Activated naive CD8-positive, alpha-beta T cell (primary cell): Measurements from ENCODE around the gene PER1.

Experiments
- H3K27ac Mint-ChIP-seq: one replicate; pipeline ENCODE4 v1.8.0; 2021; ENCODE audit warnings: mixed read lengths
- H3K27me3 Mint-ChIP-seq: one replicate; pipeline ENCODE4 v1.8.0; 2021; ENCODE audit warnings: mixed read lengths
- H3K36me3 Mint-ChIP-seq: one replicate; pipeline ENCODE4 v1.8.0; 2021; ENCODE audit warnings: mixed read lengths
- H3K4me1 Mint-ChIP-seq: one replicate; pipeline ENCODE4 v1.8.0; 2021; ENCODE audit warnings: low read depth, mixed read lengths
- H3K4me3 Mint-ChIP-seq: one replicate; pipeline ENCODE4 v1.8.0; 2021; ENCODE audit warnings: mild to moderate bottlenecking, mixed read lengths
- H3K9me3 Mint-ChIP-seq: one replicate; pipeline ENCODE4 v1.8.0; 2021; ENCODE audit warnings: low read depth, mixed read lengths

The PER1 gene, protein sequence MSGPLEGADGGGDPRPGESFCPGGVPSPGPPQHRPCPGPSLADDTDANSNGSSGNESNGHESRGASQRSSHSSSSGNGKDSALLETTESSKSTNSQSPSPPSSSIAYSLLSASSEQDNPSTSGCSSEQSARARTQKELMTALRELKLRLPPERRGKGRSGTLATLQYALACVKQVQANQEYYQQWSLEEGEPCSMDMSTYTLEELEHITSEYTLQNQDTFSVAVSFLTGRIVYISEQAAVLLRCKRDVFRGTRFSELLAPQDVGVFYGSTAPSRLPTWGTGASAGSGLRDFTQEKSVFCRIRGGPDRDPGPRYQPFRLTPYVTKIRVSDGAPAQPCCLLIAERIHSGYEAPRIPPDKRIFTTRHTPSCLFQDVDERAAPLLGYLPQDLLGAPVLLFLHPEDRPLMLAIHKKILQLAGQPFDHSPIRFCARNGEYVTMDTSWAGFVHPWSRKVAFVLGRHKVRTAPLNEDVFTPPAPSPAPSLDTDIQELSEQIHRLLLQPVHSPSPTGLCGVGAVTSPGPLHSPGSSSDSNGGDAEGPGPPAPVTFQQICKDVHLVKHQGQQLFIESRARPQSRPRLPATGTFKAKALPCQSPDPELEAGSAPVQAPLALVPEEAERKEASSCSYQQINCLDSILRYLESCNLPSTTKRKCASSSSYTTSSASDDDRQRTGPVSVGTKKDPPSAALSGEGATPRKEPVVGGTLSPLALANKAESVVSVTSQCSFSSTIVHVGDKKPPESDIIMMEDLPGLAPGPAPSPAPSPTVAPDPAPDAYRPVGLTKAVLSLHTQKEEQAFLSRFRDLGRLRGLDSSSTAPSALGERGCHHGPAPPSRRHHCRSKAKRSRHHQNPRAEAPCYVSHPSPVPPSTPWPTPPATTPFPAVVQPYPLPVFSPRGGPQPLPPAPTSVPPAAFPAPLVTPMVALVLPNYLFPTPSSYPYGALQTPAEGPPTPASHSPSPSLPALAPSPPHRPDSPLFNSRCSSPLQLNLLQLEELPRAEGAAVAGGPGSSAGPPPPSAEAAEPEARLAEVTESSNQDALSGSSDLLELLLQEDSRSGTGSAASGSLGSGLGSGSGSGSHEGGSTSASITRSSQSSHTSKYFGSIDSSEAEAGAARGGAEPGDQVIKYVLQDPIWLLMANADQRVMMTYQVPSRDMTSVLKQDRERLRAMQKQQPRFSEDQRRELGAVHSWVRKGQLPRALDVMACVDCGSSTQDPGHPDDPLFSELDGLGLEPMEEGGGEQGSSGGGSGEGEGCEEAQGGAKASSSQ (N-terminal part only)

DNA sequence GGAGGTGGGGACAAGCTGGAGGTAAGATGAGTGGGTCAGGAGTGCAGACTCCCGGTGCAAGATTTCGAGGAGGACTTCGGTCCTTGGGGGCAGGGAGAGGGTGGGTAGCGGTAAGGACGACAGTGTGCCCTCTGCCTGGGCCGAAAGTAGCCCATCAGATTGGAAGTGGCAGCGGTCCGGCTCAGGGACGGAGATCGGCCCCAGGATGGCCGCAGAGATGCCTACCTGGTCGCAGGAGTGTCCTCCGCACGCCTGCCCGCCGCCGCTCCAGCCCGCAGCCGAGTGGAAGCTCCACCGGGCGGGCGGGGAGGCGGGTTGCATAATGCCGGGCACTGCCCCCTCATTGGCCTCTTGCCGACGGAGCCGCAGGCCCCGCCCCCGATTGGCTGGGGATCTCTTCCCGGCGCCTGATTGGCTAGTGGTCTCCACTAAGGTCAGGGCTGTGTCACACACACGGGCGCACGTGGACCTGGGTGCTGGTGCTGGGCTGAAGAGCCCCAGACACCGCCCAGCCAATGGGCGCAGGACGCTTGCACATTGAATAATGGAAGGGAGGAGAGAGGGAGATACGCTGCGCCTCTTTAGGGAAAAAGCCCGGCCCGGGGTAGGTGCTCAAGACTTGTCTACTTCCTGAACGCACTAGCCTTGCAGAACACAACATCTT is at the start of gene PER1:
Gene PER1, minus strand, starts transcription at position 293 of the 664 bp plus-strand sequence. CDS start 1,698 bp downstream, outside the sequence.
- Mint-ChIP-seq H3K4me1 (peaks cover 13% of the 10 kb centered on the region), H3K36me3 (no peaks in the 10 kb centered on the region), H3K27ac (no peak within 1 kb of the TSS), H3K27me3 (no peaks in the 10 kb centered on the region), H3K9me3 (no peaks in the 10 kb centered on the region), H3K4me3 (peak within 1 kb of the TSS; percentile 94)

DNA sequence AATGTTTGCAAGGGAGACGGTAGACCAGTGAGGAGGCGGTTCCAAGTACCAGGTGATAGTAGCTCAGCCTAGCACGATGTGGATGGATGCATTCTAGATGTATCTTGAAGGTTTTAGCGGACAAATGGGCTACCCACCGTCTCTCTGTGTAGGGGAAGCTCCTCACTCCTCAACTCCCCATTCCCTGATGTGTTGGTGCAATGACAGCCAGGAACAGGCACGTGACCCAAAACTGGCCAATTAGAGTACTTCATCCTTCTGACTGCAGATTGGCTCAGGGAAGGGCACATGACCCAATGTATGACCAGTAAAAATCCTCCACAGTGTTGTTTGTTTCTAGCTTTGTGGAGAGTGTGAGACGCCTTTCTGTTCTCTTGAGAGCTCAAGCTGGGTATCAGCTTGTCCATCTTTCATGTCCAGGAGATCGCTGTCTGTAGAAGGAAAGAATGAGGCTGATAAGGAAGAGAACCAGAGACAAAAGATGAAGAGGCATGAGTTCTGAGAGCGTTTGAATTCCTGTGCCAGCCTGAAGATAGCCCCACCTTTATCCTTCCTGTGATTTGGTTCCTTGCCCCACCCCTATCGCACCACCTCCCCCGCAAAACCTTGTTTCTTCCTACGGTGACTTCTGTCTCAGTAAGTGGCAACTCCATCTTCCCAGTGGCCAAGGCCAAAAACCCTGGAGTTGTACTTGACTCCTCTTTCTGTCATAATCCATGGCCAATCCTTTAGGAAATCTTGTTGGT is 40.0 kb upstream of the PER1 start:
- Mint-ChIP-seq H3K4me3 (no peak overlapping the region), H3K36me3 (no peaks in the 10 kb centered on the region), H3K27ac (no peak overlapping the region), H3K9me3 (no peaks in the 10 kb centered on the region), H3K4me1 (peaks cover 13% of the 10 kb centered on the region), H3K27me3 (no peaks in the 10 kb centered on the region)

DNA sequence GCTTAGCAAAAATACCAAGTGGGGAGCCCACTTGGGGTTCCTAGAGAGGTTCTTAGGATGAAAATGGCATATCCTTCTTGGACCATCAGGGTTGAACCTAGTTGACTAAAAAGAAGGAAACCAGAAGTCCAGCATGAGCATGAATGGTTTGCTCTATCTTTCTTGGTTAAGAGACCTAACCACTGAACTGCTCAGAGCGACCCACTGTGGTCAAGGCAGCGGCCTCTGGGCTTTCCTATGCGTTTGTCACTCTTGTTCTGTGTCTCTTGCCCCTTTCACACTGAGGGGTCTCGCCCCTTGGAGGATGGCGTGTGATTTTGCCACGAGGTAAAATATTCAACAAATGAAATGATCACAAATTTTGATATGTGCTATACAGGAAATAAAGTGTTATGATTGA is 38.3 kb upstream of the PER1 start:
- H3K4me3 Mint-ChIP-seq = no peak overlapping the region
- no peaks in the 10 kb centered on the region for H3K9me3 Mint-ChIP-seq
- no peak overlapping the region for H3K27ac Mint-ChIP-seq
- H3K27me3 Mint-ChIP-seq = no peaks in the 10 kb centered on the region
- H3K4me1 Mint-ChIP-seq = peaks cover 11% of the 10 kb centered on the region
- H3K36me3 Mint-ChIP-seq = no peaks in the 10 kb centered on the region

DNA sequence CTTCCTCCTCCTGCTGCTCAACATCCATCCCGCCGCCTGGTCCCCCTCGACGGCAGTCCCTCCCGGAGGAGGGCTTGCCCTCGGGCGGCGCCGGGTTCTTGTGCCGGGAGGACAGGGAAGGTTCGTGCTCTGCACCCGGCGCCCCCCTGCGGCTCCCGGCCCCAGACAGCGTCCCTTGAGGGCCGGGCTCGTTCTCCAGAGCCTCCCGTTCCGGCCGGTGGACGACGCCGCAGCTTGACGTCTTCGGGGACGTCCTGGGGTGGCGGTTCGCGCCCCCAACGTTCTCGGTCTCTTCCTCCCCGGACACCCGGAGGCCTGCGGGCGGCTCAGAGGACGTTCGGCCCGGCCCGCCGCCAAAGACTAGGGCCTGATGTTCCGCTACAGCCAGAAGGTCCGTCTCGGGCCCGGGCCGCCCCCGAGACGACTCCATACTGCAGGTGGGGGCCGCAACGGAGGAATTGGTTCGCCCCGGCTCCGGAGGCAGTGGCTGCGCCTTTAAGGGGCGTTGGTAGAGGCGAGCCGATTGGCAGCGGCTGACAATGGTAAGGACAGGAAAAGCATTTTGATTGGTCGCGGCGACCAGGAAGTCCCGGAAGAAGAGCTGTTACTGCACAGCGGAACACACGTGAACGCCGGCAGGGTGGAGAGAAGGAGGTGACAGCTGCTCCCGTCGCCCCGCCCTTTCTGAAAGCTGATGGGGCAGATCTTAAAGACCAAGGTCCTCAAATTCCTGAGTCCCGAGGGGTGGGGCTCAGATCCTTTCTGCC is 37.7 kb upstream of the PER1 start, which contains the start of gene BORCS6:
Gene BORCS6, minus strand, starts transcription at position 470 of the 767 bp plus-strand sequence. Its CDS starts 40 bp downstream, at position 430.
- H3K9me3 Mint-ChIP-seq = no peaks in the 10 kb centered on the region
- H3K27me3 Mint-ChIP-seq = no peaks in the 10 kb centered on the region
- no peaks in the 10 kb centered on the region for H3K36me3 Mint-ChIP-seq
- peak within 1 kb of the TSS; percentile 86 for H3K27ac Mint-ChIP-seq
- H3K4me1 Mint-ChIP-seq = peaks cover 11% of the 10 kb centered on the region
- no peak within 1 kb of the TSS for H3K4me3 Mint-ChIP-seq

DNA sequence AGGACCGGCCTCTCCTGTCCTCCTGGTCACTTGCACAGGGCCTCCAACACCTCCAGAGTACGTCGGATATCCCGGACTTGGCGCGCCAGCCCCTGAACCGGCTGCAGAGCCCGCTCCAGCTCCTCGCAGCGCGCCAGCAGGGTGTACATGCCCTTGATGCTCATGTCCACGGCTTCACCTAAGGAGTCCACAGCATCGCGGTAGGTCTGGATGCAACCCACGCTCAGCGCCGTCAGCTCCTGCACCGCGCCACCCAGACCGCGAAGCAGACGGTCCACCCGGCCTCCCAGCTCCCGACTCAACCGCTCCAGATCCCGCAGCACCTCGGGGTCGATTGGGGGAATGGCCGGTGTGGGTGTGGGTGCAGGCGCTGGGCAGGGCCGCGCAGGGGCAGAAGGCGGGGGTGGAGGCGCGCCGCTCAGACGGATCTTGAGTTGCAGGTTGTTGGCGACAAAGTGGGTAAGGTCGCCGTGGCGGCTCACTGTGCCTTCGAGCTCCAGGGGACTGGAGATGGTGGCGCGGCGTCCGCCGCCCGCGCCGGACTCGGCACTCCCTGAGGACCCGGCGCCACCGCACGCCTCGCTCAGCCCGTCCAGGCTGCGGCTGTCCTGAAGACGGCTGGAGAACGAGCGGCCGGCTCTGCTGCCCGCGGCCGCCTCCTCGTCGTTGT is 37.0 kb upstream of the PER1 start:
- peaks cover 13% of the 10 kb centered on the region for H3K4me1 Mint-ChIP-seq
- no peaks in the 10 kb centered on the region for H3K36me3 Mint-ChIP-seq
- H3K27ac Mint-ChIP-seq = peak overlapping the region; percentile 84
- no peak overlapping the region for H3K4me3 Mint-ChIP-seq
- H3K27me3 Mint-ChIP-seq = no peaks in the 10 kb centered on the region
- H3K9me3 Mint-ChIP-seq = no peaks in the 10 kb centered on the region

DNA sequence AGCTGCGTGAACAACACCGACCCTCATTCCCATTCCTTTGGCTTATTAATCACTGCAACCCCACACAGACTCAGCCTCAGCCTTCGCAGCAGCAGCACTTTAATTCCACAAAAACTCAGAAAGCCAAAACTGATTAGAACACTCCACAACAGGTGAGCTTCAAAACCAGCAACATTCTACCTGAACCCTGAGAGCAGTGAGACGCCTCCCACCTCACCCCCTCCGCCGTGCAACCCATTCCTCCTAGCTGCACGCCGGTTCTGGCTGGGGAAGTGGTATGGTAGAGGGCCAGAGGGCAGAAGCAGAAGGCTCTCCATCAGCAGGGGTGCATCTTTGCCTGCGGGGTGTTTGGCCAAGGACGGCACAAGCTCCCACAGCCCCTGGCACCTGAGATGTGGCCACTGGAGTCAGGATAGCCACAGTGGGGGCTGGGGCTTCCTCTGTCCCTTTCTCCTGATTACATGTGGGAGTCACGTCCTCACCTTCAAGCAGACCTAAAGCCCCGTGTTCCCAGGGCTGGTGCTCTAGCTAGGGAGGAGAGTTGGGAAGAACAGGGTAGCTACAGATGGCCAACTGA is 36.1 kb upstream of the PER1 start:
- no peak overlapping the region for H3K4me3 Mint-ChIP-seq
- no peaks in the 10 kb centered on the region for H3K9me3 Mint-ChIP-seq
- H3K27ac Mint-ChIP-seq = peak overlapping the region; percentile 84
- no peaks in the 10 kb centered on the region for H3K27me3 Mint-ChIP-seq
- H3K4me1 Mint-ChIP-seq = peaks cover 17% of the 10 kb centered on the region
- no peaks in the 10 kb centered on the region for H3K36me3 Mint-ChIP-seq

DNA sequence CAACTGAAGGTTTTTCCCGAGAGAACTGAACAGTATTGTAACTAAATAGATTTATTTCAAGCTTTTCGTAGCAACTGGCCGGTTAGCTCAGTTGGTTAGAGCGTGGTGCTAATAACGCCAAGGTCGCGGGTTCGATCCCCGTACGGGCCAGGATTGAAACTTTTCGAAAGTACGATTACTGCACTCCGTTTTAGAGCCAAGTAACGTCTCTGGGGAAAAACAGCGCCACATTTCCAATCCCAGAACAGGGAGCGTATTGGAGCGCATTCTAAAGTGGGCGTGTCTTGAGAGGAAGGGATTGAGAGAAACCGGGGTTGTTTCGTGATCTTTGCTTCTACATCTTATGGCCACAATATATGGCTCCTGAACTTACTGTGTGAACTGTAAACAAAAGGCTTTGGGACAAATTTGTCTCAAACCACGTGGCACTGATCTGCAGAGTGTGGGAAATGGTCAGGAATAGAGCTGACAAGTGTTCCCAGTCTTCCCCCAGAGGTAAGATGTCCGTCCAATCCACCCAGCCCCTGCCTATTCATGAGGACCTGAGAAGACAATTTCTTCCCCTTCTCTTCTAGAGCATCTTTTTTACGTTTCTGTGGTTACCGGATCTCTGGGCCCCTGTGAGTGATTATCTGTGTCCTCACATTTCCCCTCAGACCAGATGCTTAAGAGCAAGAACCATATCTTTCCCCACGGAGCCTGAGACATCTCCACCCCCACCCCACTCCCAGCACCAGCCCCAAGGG is 35.5 kb upstream of the PER1 start:
- Mint-ChIP-seq H3K4me3 (no peak overlapping the region), H3K36me3 (no peaks in the 10 kb centered on the region), H3K4me1 (peaks cover 17% of the 10 kb centered on the region), H3K9me3 (no peaks in the 10 kb centered on the region), H3K27ac (no peak overlapping the region), H3K27me3 (no peaks in the 10 kb centered on the region)

DNA sequence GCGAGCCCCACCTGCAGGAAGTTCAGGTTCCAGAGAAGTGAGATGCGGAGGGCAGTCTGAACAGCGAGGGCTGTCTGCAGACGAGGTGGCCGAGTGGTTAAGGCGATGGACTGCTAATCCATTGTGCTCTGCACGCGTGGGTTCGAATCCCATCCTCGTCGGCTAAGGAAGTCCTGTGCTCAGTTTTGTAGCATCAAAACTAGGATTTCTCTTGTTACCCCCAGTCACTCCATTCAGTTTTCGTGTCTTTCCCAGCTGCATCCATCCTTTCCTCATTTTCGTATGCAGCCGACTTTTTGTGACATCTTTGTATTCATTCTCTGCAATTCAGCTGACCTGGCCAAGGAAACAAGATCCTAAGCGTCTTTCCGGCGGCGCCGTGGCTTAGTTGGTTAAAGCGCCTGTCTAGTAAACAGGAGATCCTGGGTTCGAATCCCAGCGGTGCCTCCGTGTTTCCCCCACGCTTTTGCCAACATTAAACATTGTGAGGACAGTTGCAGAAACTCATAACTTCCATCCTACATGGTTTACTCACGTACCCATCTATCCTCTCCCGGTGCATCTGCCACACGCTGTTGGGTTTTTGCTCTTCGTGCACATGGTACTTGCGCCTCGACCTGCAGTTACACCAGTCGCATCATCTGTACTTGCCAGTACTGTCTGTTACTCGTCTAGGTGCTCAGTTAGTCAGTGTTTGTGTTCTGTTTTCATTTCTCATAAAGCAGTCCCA is 34.7 kb upstream of the PER1 start:
- Mint-ChIP-seq H3K36me3 (no peaks in the 10 kb centered on the region), H3K27ac (no peak overlapping the region), H3K27me3 (no peaks in the 10 kb centered on the region), H3K4me1 (peaks cover 18% of the 10 kb centered on the region), H3K9me3 (no peaks in the 10 kb centered on the region), H3K4me3 (no peak overlapping the region)

DNA sequence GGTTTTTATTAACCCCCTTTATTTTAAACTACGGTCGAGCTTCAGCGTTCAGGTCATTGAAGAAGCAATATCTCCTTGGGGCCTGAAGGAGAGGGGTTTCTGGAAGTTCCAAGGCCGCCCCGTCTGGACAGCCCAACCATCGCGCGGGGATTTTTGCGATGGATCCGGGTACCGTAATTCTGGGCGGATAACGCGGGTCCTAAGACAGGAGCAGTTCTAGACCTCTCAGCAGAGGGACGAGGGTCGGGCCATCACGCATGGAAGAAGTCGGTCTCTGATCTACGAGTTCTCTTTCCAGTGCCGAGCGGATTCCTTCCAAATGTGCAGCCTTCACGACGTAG is 34.2 kb upstream of the PER1 start:
- H3K36me3 Mint-ChIP-seq = no peaks in the 10 kb centered on the region
- H3K4me1 Mint-ChIP-seq = peaks cover 20% of the 10 kb centered on the region
- H3K27me3 Mint-ChIP-seq = no peaks in the 10 kb centered on the region
- no peaks in the 10 kb centered on the region for H3K9me3 Mint-ChIP-seq
- H3K4me3 Mint-ChIP-seq = no peak overlapping the region
- no peak overlapping the region for H3K27ac Mint-ChIP-seq

DNA sequence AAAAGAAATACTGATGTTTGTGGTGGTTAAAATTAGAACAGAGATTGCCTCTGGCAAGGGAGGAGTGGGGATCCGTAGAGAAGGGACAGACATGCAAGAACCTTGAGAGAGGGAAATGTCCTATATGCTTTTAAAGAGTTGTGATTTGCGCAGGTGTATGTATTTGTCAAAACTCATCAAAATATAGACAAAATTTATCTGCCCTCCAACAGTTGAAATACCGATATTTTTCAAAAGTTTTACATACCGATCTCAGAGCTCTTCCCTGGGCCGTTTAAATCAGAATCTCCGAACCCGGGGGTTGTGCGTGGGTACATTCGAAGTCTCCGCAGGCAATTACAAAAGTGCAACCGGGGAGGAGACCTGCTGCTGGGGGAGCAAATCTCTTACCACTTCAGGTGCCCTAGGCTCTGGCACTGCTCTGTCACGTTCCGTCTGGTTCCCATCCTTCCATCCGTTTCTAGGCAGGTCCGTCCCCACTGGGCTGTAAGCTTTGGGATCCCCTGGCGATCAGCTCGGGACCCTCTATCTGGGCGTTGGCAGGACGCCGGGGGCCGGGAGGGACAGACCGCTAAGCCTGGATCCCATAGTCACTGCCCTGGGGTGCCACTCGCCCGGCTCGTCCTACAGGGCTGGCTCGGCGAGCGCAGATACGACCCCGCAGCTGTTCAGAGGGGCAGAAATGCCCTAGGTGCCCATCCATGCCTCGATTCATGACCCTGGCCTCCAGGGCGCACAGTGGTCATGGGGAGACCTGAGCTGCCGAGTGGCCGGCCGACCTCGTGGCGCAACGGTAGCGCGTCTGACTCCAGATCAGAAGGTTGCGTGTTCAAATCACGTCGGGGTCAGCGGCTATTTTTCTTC is 33.6 kb upstream of the PER1 start:
- no peak overlapping the region for H3K27ac Mint-ChIP-seq

More for the DNA sequence above, 33.6 kb upstream of the PER1 start:
- H3K4me1 Mint-ChIP-seq = peaks cover 20% of the 10 kb centered on the region
- no peaks in the 10 kb centered on the region for H3K36me3 Mint-ChIP-seq
- H3K4me3 Mint-ChIP-seq = no peak overlapping the region
- H3K9me3 Mint-ChIP-seq = no peaks in the 10 kb centered on the region
- H3K27me3 Mint-ChIP-seq = no peaks in the 10 kb centered on the region
